H9 (cell line): ENCODE results near the gene HCN1. TPM values are rescaled to one million over a fixed set of nuclear protein-coding genes. Genes with fewer than 3 reads are reported as not detected.

Experiments
- DNase-seq: peaks from one replicate; pipeline ENCODE4 v3.0.0-alpha.2; 2017
- H2AFZ ChIP-seq: one replicate; pipeline ENCODE4 v1.6.1; 2013; ENCODE audit warnings: mild to moderate bottlenecking, low read length, control low read depth, moderate library complexity
- H2AK5ac ChIP-seq: 2 replicates; pipeline ENCODE4 v1.6.1; 2013; ENCODE audit warnings: low read length, control low read depth, mixed read lengths; ENCODE audit not compliant: insufficient read length
- H2BK120ac ChIP-seq: one replicate; pipeline ENCODE4 v1.6.1; 2013; ENCODE audit warnings: low read depth, mild to moderate bottlenecking, low read length, control low read depth, inconsistent platforms; ENCODE audit not compliant: poor library complexity, severe bottlenecking
- H2BK12ac ChIP-seq: 2 replicates; pipeline ENCODE4 v1.6.1; 2013; ENCODE audit warnings: low read length, control low read depth, mixed read lengths, low read depth; ENCODE audit not compliant: insufficient read length
- H2BK15ac ChIP-seq: 2 replicates; pipeline ENCODE4 v1.6.1; 2013; ENCODE audit warnings: low read depth, low read length, control low read depth
- H2BK20ac ChIP-seq: one replicate; pipeline ENCODE4 v1.6.1; 2013; ENCODE audit warnings: low read depth, mild to moderate bottlenecking, low read length, control low read depth, inconsistent platforms; ENCODE audit not compliant: poor library complexity, severe bottlenecking
- H2BK5ac ChIP-seq: 2 replicates; pipeline ENCODE4 v1.6.1; 2013; ENCODE audit warnings: low read length, control low read depth, mixed read lengths; ENCODE audit not compliant: insufficient read length
- H3K14ac ChIP-seq: 2 replicates; pipeline ENCODE4 v1.6.1; 2013; ENCODE audit warnings: low read length, control low read depth; ENCODE audit not compliant: insufficient read depth
- H3K18ac ChIP-seq: 2 replicates; pipeline ENCODE4 v1.6.1; 2013; ENCODE audit warnings: low read depth, mild to moderate bottlenecking, mixed read lengths, low read length, control low read depth; ENCODE audit not compliant: insufficient read length
- H3K23ac ChIP-seq: 2 replicates; pipeline ENCODE4 v1.6.1; 2013; ENCODE audit warnings: low read length, control low read depth, mixed read lengths, low read depth; ENCODE audit not compliant: insufficient read length
- H3K23me2 ChIP-seq: 2 replicates; pipeline ENCODE4 v1.6.1; 2013; ENCODE audit warnings: low read depth, mild to moderate bottlenecking, mixed read lengths, low read length, control low read depth; ENCODE audit not compliant: insufficient read length, poor library complexity, severe bottlenecking
- H3K27ac ChIP-seq: 2 replicates; pipeline ENCODE4 v1.5.1; 2013; ENCODE audit warnings: low read length, control low read depth, mixed read lengths, low read depth; ENCODE audit not compliant: insufficient read length
- H3K27me3 ChIP-seq: 2 replicates; pipeline ENCODE4 v1.6.1; 2013; ENCODE audit warnings: low read length, control low read depth, inconsistent platforms; ENCODE audit not compliant: insufficient read depth
- H3K4ac ChIP-seq: 2 replicates; pipeline ENCODE4 v1.6.1; 2013; ENCODE audit warnings: low read depth, mild to moderate bottlenecking, control low read depth, inconsistent platforms, low read length, moderate library complexity
- H3K4me1 ChIP-seq: 2 replicates; pipeline ENCODE4 v1.6.1; 2013; ENCODE audit warnings: low read length, control low read depth, inconsistent platforms; ENCODE audit not compliant: insufficient read depth
- H3K4me2 ChIP-seq: 2 replicates; pipeline ENCODE4 v1.6.1; 2013; ENCODE audit warnings: low read length, control low read depth, mixed read lengths; ENCODE audit not compliant: insufficient read length, insufficient read depth
- H3K56ac ChIP-seq: 2 replicates; pipeline ENCODE4 v1.6.1; 2013; ENCODE audit warnings: low read depth, mild to moderate bottlenecking, mixed read lengths, low read length, control low read depth; ENCODE audit not compliant: insufficient read length
- H3K79me1 ChIP-seq: 2 replicates; pipeline ENCODE4 v1.6.1; 2013; ENCODE audit warnings: low read depth, mild to moderate bottlenecking, moderate library complexity, low read length, control low read depth, inconsistent platforms; ENCODE audit not compliant: insufficient read depth, poor library complexity, severe bottlenecking
- H3K79me2 ChIP-seq: 2 replicates; pipeline ENCODE4 v1.6.1; 2013; ENCODE audit warnings: low read length, control low read depth, inconsistent platforms; ENCODE audit not compliant: insufficient read depth
- H3K9ac ChIP-seq: 2 replicates; pipeline ENCODE4 v1.6.1; 2013; ENCODE audit warnings: low read length, control low read depth, mixed read lengths; ENCODE audit not compliant: insufficient read length; ENCODE audit errors: extremely low read depth
- H3K9me3 ChIP-seq: one replicate; pipeline ENCODE4 v1.6.1; 2013; ENCODE audit warnings: low read depth, low read length, inconsistent platforms; ENCODE audit not compliant: control insufficient read depth
- H3T11ph ChIP-seq: one replicate; pipeline ENCODE4 v1.6.1; 2013; ENCODE audit warnings: mild to moderate bottlenecking, low read length, control low read depth, inconsistent platforms
- H4K20me1 ChIP-seq: one replicate; pipeline ENCODE4 v1.6.1; 2013; ENCODE audit not compliant: control insufficient read depth, insufficient read length, insufficient read depth
- H4K5ac ChIP-seq: 2 replicates; pipeline ENCODE4 v1.6.1; 2013; ENCODE audit warnings: low read depth, mild to moderate bottlenecking, mixed read lengths, low read length, control low read depth; ENCODE audit not compliant: insufficient read length
- H4K8ac ChIP-seq: replicated peaks from 2 replicates; pipeline ENCODE4 v1.6.1; 2013; ENCODE audit warnings: low read length, control low read depth, mixed read lengths, low read depth; ENCODE audit not compliant: insufficient read length
- H4K91ac ChIP-seq: 2 replicates; pipeline ENCODE4 v1.6.1; 2013; ENCODE audit warnings: low read depth, mild to moderate bottlenecking, moderate library complexity, mixed read lengths, low read length, control low read depth; ENCODE audit not compliant: insufficient read length
- H3K27ac Mint-ChIP-seq, 3 experiments: 2 replicates in 2 of 3; 3 replicates in 1 of 3; pipeline ENCODE4 v1.8.0; 2020 to 2021; ENCODE audit warnings: mixed read lengths in 3 of 3, mild to moderate bottlenecking in 1 of 3, moderate library complexity in 1 of 3
- H3K27me3 Mint-ChIP-seq: 2 replicates; pipeline ENCODE4 v1.8.0; 2021; ENCODE audit warnings: low read depth, mild to moderate bottlenecking, moderate library complexity, mixed read lengths
- H3K36me3 Mint-ChIP-seq, 3 experiments: 2 replicates in 2 of 3; 3 replicates in 1 of 3; pipeline ENCODE4 v1.8.0; 2020 to 2021; ENCODE audit warnings: low read depth in 3 of 3, mixed read lengths in 3 of 3; ENCODE audit not compliant: insufficient read depth in 1 of 3
- H3K4me1 Mint-ChIP-seq, 2 experiments: 2 replicates each; pipeline ENCODE4 v1.8.0; 2020; ENCODE audit warnings: mixed read lengths in 2 of 2
- H3K4me3 Mint-ChIP-seq, 2 experiments: 2 replicates in 1 of 2; 3 replicates in 1 of 2; pipeline ENCODE4 v1.8.0; 2020 to 2021; ENCODE audit warnings: mild to moderate bottlenecking in 2 of 2, mixed read lengths in 2 of 2, moderate library complexity in 1 of 2
- H3K9me3 Mint-ChIP-seq, 2 experiments: 2 replicates in 1 of 2; 3 replicates in 1 of 2; pipeline ENCODE4 v1.8.0; 2020; ENCODE audit warnings: mild to moderate bottlenecking in 2 of 2, mixed read lengths in 2 of 2, moderate library complexity in 1 of 2
- CTCF ChIP-seq: fragments of 200-600 bp; sonication (generic); conservative IDR thresholded peaks from 3 replicates; pipeline ENCODE4 v1.8.0; 2021; ENCODE audit warnings: antibody characterized with exemption, mild to moderate bottlenecking
- WGBS: extraction: QIAGEN DNeasy Blood & Tissue Kit; methylation state at CpG from one replicate; pipeline ENCODE4 v1.1.7; 2013; ENCODE audit warnings: missing lambda C conversion rate, low lambda C conversion rate, mixed read lengths; ENCODE audit not compliant: insufficient read length; ENCODE audit errors: extremely low coverage; 5-methylcytosine and 5-hydroxymethylcytosine counted together
- total RNA-seq: library from RNA; stranded (reverse); gene quantifications from 2 replicates; pipeline ENCODE4 v1.2.1, GENCODE V29; 2021

HCN1 gene
- total RNA-seq, 1 experiment from 2014 or later = 4.6 TPM

DNA sequence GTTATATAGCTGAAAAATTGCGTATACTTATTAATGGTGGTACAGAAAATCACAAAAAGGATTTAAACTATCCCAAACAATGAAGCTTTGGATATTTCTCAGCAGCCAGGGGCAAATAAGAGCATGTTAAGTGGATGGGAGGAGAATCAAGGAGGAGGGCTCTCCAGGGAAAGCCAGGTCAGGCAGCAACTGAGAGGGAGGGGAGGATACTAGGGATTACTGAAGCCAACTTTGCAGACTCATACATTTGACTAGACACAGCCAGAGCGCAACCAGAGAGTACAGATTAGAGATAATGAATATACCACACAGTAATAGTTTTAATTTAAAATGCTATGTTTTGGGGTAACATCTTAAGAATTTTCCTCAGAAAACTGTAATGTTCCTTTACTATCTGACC is 360.2 kb downstream of the HCN1 start:
- Histone ChIP-seq H3K79me2 (no peaks in the 10 kb centered on the region), H3K79me1 (no peaks in the 10 kb centered on the region), H2AK5ac (no peak overlapping the region), H3K4me2 (no peak overlapping the region), H3K9me3 (no peaks in the 10 kb centered on the region), H3K27ac (no peak overlapping the region), H3K4ac (no peak overlapping the region), H2BK12ac (no peak overlapping the region), H3K14ac (no peak overlapping the region), H3K56ac (no peak overlapping the region), H2BK20ac (no peak overlapping the region), H4K5ac (no peak overlapping the region), H2BK120ac (no peak overlapping the region), H2AFZ (no peak overlapping the region), H3K9ac (no peak overlapping the region), H3T11ph (no peak overlapping the region), H3K27me3 (no peaks in the 10 kb centered on the region), H3K23me2 (no peaks in the 10 kb centered on the region), H2BK5ac (no peak overlapping the region), H2BK15ac (no peak overlapping the region), H3K4me1 (no peaks in the 10 kb centered on the region), H3K18ac (no peak overlapping the region), H4K8ac (no peak overlapping the region), H4K91ac (no peak overlapping the region), H3K23ac (no peak overlapping the region), H4K20me1 (no peaks in the 10 kb centered on the region)
- Mint-ChIP-seq H3K36me3 (0 out of 7 replicates have a peak, but pooled peaks cover 0 to 1% (median 0%) of the 10 kb centered on the region in 3 experiments), H3K4me3 (no peak overlapping the region), H3K27me3 (no peaks in the 10 kb centered on the region), H3K4me1 (no peaks in the 10 kb centered on the region), H3K9me3 (peaks cover 0 to 1% of the 10 kb centered on the region in 2 experiments; a peak in 3 of 5 replicates), H3K27ac (no peak overlapping the region; a peak in 2 of 7 replicates)
- no peak for DNase-seq
- no peak for TF ChIP-seq CTCF
- no CpG with 5 or more reads among the region's 2 CpGs for WGBS
